SU-DHL-6 (cell line): ENCODE data around the gene DENND1B.

ENCODE experiments used
- CTCF ChIP-seq: fragments of 200-600 bp; sonication (generic); IDR thresholded peaks from one replicate; pipeline ENCODE4 v1.5.1; 2017; ENCODE audit warnings: antibody characterized with exemption, mild to moderate bottlenecking, low read length, moderate library complexity; ENCODE audit not compliant: insufficient read depth, poor library complexity, severe bottlenecking
- EZH2phosphoT487 ChIP-seq: fragments of 200-600 bp; sonication (generic), shearing (Covaris generic); conservative IDR thresholded peaks from 2 replicates; pipeline ENCODE4 v1.6.1; 2018; ENCODE audit warnings: mild to moderate bottlenecking, antibody characterized with exemption, low read length, moderate library complexity, mixed read lengths

GRCh38 chr1:197638316-197638715, 137.0 kb downstream of the DENND1B start:
- TF ChIP-seq CTCF (no peak), EZH2phosphoT487 (no peak)
